Stromal cell of bone marrow (primary cell): ENCODE data around the gene UBA1.
A peak's percentile ranks its signal among the peaks of the same experiment; 100 is the strongest.

Experiments
- DNase-seq: peaks from one replicate; pipeline ENCODE4 v3.0.0-alpha.2; 2012; ENCODE audit warnings: low read depth

The UBA1 gene

DNA sequence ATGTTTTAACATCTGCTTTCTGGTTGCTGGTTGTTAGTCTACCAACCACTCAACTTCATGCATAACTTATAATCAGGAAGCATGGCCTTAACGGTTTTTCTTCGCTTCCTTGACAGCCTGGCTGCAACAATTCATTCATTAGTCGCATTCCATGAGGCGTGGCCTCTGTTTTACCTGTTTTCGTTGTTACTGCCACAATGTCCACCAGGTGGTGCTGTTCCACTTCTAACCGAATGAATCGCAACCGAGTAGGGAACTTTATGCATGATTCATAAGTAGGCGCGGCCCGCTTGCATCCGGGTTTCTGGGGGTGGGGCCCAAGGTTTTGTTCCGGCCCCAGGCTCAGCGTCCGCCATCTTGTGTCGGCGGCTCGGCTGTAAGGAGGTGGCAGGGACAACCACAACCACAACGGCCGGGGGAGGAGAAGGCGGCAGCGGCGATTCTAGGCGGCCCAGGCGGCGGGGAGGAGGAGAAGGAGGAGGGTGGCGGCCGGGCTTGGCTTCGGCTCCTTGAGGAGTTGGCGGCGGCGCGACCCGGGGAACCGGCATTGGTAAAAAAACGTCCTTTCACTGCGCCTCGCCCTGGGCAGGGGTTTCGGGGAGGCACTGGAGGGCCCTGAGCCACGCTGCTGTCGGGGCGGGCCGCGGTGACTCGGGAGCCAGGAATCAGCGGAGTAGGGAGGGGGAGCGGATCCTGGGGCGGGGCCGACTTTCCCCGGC, at the start of gene UBA1:
TSS of gene UBA1 (plus strand) at position 355 of the 719 bp plus-strand sequence. CDS start 4,974 bp downstream, outside the sequence.
- peak; percentile 88 for DNase-seq

DNA sequence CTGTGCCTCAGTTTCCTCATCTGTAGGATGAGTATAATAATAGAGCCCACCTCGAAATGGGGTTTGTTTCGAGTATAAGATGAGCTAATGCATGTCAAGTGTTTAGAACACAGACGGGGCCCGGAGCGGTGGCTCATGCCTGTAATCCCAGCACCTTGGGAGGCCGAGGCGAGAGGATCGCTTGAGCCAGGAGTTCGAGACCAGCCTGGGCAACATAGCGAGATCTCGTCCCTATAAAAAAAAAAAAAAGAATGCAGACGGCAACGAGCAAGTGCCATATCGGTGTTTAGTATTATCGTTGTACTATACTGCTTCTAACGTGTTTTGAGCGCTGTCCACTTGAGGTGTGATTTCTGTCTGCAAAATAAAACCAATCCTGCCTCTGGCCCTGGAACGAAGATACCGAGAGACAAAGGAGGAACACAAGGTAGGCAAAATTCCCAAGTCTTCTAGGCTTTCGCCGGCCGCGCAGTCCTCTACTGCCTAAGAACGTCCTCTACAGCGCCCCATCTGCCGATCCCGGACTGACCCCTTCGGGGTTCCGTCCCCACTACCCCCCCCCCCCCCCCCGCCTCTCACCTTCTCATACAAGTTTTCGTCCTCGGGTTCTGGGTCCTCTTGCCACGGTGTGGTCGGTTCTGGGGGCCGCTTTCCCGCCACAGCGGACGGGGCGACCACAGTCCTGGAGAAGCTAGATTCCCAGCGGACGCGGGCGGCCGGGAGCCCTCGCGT, 49.6 kb upstream of the UBA1 start:
- DNase-seq = no peak

DNA sequence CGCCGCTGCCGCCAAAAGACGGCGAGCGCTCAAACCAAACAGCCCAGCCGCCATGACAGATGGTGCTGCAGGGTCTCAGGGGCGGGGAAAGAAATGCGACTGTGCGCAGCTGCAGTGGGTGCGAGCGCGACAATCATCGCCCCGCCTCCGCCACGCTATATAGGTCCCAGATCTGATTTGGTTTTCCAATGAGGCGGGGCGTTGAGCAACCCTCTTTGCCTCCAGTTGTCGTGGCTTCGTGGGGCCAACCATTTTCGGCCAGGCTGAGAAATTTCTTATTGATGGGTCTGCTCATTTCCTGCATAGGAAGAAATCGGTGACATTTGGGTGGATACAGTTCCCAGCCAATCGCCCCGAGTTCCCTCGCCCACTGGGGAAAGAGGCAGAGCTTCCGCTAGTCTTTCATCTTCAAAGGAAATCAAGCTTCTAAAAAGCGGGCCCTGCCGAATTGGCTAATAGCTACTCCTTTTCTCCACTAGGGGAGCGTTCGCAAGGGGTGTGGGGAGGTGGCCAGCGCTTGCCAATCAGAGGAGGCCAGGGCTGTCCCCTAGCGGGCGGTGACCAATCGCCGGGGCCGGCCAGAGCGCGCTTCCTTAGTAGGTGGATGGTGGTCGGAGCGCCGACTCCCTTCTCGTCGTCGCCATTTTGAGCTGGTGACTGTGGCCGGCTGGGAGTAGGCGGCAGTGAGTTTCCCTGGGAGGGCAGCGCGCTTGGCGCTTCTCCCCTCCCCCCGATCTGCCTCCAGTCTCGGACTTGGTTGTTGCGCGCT, 48.8 kb upstream of the UBA1 start, which contains the start of the genes NDUFB11 and RBM10:
TSS of gene NDUFB11 (minus strand) at position 77 of the 769 bp plus-strand sequence. CDS start at position 54, 23 bp downstream.
TSS of gene RBM10 (plus strand) at position 596 of the 769 bp plus-strand sequence. CDS start 2,261 bp downstream, outside the sequence.
- DNase-seq = peak; percentile 89

DNA sequence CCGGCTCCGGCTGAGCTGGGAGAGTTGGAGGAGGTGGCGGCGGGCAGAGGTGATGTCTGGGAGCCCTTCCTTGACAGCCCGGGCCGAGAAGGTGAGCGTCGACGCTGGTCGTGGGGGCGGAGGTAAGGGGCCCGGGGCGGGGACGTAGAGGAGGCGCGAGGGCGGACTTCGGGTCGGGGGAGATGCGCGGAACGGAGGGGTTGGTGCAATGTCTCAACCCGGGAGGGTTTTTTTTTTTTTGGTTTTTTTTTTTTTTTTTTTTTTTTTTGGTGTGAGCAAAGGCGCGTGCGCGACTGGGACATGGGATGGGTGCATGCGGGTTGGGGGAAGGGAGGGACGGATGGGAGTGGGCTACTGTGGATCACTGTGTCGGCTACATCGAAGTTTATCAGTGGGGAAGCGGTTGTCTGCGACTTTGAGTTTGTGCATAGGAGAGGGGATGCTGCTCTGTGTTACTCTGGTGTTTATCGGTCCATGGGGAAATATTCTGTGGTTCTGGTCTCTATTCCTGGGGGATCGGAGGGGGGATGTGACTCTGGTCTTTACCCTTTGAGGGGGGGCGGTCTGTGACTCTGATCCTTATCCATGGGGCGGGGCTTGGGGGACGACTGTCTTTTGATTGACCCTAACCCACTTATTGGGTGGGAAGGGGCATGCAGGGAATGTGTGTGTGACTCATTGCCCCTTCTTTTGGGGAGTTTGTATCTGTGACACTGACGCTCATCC, 48.1 kb upstream of the UBA1 start:
- DNase-seq = no peak

DNA sequence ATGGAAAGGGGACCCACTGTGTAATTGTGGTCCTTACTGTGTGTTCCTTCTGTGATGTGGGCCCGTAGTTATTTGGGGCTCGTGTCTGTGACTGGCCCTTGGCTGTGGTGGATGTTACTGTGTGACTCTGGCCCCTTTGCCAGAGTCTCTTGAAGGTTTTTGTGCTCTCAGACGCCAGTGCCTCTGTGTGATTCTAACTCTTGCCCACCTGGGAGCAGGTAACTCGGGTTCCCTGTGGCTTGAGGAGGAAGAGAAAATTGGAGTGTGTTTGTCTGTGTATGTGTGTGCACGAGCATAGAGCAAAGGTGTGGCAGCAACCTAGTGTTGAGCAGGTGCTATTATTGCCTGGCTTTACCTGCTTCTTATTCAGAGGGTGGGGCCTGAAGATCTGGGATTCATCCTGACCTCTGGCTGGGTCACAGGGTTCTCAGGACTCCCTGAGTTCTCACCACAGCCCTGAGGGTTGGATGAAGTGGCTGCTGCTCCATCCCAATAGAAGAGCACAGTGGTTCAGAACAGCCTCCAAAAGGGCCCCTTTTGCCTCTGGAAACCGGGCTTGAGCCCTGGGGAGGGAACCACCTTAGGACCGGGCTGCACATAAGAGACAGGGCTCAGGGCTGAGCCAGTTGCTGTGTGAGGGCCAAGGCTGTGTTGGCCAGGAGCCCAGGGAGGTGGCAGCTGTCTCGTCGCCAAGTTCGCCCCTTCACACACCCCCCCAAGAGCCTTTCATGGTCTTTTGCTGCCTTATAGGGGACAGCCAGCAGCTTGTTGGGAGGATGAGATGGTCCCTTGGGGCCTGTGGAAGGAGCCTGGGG, 47.3 kb upstream of the UBA1 start:
- no peak for DNase-seq

DNA sequence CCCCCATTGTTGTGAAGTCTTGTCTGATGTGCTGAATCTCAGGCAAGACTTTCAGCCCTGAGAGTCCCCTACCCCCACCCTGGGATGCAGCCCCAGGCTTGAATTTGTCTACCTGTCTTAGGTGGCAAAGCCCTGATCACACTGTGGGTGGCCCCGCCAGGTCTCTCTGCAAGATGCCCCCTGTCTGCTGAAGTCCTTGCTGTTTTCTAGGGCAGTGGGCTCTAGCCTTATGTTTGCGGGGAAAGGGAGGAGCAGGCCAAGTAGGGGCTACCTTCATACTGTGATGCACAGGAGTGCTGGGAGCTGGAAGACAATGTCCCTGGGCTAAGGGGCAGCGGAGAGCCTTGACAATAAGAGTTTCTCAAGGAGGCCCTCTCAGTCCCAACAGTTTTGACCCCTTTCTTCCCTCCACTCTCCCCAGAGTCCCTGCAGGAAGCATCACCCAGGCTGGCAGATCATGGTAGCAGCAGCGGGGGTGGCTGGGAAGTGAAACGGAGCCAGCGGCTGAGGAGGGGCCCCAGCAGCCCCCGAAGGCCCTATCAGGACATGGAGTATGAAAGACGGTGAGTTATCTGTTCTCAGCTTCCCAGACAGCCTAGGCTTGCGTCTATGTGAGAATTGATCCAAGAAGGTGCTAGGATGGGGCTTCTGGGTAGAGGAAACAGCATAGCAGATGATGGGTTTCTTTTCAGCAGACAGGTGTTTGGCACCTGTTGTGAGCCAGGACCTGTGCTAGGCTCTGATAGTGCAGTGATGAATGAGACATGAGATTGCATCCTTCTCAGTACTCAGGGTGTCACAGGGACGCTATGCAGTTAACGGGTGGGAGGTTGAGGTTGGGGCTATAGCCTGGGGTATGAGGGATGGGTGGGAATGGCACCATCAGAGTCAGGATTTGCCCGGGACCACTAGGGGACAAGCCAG, 46.4 kb upstream of the UBA1 start:
- DNase-seq = no peak

DNA sequence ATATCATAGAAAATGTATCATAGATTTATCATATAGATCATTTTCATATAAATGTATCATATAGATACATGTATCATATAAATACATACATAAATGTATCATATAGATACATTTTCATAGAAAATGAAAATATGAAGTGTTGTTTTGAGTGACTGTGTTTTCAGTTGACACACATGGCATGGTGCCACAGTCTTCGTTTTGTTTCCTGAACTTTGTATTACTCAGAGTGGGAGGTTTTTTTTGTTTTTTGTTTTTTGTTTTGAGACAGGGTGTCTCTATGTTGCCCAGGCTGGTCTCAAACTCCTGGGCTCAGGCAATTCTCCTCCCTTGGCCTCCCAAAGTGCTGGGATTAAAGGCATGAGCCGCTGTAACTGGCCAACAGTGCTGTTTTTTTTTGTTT, 44.7 kb upstream of the UBA1 start:
- DNase-seq = no peak

DNA sequence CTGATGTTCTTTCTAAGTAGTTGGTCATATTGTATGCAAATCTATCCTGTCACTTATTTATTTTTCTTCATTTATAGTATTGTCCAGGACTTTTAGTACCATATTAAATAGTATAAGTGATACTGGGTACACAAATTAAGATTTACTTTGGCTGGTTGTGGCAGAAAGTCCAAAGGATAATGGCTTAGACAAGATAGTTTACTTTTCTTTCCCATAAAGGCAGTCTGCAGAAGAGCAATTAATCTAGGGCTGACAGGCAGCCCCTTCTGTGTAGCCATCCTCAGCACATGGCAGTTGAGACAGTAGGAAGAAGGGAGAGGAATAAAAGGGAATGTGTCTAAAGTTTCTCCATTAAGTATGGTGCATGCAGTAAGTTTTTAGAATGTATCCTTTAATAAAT, 42.2 kb upstream of the UBA1 start:
- no peak for DNase-seq

DNA sequence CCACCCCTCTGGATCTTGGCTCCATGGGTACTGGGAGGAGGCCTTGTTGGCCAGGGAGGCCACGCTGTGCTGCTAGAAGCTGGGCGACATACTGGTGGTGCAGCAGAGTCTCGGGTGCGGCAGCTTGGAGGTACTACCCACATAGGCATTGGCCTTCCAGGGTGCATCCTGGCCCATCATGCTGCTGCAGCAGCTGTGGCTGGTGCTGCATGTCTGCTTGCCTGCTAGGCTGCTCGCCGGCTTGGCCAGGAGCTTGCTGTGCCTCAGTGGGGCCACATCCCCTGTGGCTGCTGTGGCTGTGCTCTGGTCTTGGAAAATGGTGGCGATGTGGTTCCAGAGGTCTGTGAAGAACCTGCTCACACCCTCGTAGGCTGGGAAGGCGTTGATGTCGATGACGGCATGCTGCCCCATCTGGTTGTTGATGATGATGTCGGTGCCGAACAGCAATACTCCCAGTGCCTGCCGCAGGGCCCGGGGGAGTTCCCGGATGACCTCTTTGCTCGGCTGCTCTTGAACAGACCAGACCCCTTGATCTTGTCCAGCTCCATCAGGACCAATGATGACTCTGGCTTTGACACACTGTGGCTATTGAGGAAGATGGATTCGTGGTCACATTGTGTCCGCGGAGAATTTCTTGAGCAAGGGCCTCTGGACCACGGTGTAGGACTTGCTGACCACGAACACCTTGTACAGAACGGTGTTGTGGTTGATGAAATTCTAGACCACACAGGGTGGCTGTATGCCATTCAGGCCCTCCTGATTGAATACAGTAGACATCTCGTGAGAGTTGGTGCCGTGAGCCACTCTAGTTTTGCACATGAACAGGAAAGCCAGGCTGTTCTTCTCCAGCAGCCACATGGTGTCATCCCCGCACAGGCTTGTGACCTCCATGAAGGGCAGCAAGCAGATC, 36.8 kb upstream of the UBA1 start:
- DNase-seq = no peak

DNA sequence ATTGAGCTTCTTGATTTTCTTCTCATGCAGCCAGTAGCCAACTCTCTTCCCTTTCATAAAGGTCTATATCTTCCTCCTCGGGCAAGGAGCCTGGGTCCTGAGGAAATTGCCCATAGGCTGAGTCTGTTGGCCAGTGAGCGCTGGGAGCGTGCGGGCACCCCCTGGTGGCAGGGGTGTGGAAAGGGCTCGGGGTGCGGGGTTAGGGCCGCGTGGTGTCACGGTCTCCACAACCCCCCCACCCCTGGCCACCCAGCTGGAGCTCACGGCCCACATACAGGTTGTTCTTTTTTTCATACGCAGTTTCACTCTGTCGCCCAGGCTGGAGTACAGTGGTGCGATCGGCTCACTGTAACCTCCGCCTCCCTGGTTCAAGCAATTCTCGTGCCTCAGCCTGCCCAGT, 35.5 kb upstream of the UBA1 start:
- no peak for DNase-seq

DNA sequence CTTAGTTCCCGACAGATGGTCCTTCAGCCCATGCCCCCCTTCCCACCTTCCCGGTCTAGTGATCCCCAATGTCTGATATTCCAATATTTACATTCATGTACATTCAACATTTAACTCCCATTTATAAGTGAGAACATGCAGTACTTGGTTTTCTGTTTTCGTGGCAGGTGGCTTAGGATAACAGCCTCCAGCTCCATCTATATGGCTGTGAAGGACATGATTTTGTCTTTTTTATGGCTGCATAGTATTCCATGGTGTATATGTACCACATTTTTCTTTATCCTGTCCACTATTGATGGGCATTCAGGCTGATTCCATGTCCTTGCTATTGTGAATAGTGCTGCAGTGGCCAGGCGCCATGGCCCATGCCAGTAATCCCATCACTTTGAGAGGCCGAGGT, 34.8 kb upstream of the UBA1 start:
- DNase-seq = no peak

DNA sequence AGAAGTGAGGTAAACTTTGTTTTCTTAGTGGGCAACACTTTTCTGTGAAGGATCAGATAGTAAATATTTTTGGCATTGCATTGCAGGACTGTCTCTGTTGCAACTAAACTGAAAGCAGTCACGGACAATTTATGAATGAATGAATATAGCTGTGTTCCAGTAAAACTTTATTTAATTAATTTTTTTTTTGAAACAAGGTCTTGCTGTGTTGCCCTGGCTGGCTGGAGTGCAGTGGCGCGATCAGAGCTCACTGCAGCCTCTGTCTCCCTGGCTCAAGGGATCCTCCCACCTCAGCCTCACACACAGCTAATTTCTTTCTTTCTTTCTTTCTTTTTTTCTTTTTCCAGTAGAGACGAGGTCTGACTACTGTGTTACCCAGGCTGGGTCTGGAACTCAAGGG, 32.8 kb upstream of the UBA1 start:
- no peak for DNase-seq

DNA sequence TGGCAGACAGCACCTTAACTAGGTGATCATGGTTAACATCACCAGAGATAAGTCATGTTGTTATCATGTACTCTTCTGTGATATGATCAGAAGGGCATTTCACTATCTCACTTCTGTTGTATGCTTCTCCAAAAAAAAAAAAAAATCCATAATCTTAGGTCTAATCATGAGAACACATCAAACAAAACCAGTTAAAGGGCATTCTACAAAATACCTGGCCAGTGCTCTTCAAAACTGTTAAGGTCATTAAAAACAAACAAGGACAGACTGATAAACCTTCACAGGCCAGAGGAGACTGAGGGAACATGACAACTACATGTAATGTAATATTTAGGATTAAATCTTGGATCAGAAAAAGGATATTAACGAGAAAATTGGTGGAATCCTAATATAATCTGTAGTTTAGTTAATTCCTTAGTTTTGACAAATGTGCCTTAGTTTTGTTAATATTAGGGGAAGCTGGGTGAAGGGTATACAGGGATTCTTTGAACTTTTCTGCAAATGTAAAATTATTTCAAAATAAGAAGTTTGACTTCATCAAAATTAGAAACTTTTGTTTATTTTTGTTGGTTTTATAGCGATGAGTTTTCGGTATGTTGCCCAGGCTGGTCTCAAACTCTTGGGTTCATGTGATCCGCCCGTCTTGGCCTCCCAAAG, 30.6 kb upstream of the UBA1 start:
- no peak for DNase-seq

DNA sequence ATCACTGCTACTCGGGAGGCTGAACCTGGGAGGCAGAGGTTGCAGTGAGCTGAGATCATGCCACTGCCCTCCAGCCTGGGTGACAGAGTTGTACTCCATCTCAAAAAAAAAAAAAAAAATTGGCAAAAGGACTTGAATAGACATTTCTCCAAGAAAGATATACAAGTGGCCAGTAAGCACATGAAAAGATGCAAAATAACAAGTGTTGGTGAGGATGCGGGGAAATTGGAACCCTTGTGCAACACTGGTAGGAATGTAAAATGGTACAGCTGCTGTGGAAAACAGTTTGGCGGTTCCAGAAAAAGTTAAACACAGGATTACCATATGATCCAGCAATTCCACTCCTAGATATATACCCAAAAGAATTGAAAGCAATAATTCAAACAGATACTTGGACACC, 29.2 kb upstream of the UBA1 start:
- DNase-seq = no peak

DNA sequence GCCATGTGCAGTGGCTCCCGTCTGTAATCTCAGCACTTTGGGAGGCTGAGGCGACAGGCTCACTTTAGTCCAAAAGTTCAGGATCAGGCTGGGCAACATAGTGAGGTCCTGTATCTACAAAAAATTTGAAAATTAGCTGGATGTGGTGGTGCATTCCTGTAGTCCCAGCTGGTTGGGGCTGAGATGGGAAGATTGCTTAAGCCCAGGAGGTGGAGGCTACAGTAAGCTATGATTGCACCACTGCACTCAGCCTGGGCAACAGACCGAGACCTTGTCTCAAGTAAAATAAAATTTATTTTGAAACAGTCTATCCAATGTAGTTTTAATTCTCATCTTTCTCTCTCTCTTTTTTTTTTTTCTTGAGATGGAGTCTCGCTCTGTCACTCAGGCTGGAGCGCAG, 27.5 kb upstream of the UBA1 start:
- no peak for DNase-seq

DNA sequence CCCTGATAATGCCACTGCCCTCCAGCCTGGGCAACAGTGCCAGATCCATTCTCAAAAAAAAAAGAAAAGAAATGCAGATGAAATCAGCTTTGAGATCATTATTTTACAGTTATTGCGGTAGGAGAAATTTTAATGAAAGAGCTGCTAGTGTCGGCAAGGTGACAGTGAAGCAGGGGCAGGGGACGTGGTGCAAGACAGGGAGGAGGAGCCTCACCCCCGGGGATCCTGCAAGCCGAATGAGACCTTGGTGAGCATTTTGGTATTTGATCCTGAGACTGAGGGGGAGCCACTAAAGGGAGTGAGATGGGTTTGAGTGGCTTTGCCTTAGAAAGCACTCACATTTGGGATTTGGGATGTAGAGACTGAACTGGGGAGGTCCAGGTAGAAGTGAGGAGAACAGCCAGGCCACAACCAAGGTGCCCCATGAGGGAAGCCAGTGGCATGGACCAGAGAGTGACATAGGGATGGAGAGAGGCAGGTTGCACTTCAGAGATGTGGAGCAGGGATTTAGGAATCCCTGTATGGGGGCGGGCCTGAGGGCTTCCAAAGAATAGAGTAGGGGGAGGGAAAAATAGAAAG, 25.0 kb upstream of the UBA1 start:
- DNase-seq = no peak

DNA sequence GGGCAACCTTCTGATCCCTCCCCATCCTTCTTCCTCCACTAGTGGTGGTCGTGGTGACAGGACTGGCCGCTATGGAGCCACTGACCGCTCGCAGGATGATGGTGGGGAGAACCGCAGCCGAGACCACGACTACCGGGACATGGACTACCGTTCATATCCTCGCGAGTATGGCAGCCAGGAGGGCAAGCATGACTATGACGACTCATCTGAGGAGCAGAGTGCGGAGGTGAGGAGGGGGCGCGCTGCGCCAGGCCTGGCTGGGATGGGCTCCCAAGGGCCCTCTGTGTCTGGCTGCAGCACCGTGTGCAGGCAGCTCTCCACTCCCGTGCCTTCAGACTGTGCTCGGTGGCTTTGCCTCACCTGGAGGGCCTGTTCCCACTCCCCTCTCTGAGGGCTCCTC, 24.4 kb upstream of the UBA1 start:
- DNase-seq = no peak
